NCI-H2196 treated with DMSO at 0.1 percent for 48 hours (cell line): ENCODE data around the gene C18orf63.

Experiments used
- DNase-seq: peaks from one replicate; lab custom pipeline; 2025; ENCODE audit not compliant: unreplicated experiment; lab: John Stamatoyannopoulos, UW

C18orf63 gene

DNA sequence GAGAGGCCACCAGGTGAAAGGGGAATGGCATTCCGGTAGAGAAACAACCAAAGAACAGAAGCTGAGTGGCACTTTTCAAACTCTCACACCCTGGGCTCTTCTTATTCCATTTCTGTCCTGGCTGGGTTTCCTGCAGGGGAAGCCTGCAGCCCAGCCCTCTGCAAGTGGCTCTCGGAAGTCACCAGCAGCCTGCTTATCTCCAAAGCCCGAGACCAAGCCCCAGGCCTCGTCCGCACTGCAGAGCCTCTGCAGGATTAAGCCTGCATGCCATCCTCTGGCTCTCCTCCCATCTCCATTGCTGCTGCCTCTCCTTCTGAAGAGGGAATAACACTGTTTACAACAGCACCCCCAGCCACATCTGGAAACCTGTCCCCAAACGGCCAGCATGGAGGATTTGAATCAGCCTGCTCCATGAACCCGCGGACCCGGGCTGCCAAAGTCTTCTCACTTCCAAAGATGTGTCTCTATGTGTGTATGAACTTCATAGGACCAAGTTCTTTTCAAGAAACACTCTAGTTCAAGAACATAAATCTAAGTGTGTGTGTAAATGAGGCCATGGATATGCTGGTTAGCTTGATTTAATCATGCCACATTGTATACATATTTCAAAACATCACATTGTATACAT lies 87.3 kb downstream of the C18orf63 start:
- DNase-seq: no peak

DNA sequence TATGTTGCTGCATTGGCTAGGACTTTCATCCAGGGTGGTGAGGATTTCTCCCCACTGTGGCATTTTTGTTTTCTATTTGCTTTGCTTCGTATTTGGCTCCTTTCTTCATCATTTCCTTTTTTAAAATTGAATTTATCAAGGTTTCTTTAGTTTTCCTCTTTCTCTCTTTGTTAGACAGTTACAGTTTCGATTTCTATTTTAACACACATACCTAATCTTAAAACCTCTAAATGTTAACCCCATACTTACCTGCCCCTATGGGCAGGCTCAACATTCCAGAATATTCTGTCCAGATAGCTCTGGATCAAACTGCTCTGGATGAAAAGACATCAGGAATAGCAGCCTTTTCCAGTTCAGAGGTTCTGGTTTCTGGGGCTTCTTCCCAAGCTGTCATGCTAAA lies 92.2 kb downstream of the C18orf63 start:
- no peak for DNase-seq
